HG03558 (cell line): Measurements from ENCODE around the gene ZNF276.

ENCODE experiments used
- ATAC-seq: cut with Tn5 transposase; IDR thresholded peaks from one replicate; pipeline ENCODE4 v1.9.1; 2021; ENCODE audit warnings: moderate number of reproducible peaks; ENCODE audit not compliant: unreplicated experiment; ENCODE audit errors: extremely low read depth

Gene ZNF276

GRCh38 chr16:89711601-89712273, 9.6 kb upstream of the ZNF276 start:
- no peak for ATAC-seq

DNA sequence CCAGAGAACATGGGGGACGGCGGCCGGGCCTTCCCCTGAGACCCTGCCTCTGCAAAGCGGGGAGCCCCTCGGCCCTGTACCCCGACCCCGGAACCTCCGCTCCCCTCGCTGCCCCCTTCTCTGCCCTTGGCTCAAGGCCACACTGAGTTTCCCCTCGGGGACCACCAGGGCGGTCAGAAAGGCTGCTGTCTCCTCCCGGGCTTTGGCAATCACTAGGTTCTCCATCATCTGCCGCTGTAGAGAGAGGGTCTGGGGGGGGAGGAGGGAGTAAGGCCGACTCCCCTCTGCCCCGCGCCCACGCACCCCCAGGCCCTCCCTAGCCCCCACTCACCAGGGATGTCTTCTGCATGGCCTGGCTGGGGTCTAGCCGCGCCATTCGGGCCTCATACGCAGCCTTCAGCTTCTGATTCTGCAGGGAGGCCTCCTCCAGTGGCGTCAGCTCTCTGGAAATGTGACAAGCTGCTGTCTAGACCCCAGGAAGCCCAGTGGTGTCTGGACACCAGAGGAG, 9.0 kb upstream of the ZNF276 start:
- ATAC-seq = no peak

- no peak for ATAC-seq
Observed at GRCh38 chr16:89716493-89716892, 4.8 kb upstream of the ZNF276 start.

DNA sequence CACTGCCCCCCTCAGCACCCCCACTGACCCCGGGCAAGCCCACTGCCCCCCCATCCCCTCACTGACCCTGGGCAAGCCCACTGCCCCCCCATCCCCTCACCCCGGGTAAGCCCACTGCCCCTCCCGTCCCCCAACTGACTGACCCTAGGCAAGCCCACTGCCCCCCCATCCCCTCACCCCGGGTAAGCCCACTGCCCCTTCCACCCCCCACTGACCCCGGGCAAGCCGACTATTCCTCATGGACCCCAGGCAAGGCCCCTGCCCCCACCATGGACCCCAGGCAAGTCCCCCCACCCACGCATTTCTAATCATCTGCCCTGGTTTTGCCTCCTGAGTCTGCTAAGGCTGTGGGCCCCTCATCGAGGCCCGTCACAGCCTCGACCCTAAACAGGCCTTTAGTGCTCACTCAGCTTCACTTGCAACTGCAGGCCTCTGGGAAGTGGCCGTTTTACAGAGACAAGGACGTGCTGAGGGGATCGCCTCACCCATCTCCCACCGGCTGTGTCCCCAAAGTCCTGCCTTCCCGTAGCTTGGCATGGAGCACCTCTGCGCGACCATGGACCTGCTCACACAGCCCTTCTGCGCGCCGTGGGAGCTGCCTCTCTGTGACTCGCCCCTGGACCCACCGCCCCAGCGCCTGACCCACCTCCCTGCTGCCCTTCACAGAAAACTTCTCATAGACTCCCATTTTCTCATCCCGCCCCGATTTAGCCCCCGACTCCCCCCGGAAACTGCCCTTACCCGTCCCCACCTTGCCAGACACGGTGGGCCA, 4.2 kb upstream of the ZNF276 start:
- ATAC-seq = no peak

DNA sequence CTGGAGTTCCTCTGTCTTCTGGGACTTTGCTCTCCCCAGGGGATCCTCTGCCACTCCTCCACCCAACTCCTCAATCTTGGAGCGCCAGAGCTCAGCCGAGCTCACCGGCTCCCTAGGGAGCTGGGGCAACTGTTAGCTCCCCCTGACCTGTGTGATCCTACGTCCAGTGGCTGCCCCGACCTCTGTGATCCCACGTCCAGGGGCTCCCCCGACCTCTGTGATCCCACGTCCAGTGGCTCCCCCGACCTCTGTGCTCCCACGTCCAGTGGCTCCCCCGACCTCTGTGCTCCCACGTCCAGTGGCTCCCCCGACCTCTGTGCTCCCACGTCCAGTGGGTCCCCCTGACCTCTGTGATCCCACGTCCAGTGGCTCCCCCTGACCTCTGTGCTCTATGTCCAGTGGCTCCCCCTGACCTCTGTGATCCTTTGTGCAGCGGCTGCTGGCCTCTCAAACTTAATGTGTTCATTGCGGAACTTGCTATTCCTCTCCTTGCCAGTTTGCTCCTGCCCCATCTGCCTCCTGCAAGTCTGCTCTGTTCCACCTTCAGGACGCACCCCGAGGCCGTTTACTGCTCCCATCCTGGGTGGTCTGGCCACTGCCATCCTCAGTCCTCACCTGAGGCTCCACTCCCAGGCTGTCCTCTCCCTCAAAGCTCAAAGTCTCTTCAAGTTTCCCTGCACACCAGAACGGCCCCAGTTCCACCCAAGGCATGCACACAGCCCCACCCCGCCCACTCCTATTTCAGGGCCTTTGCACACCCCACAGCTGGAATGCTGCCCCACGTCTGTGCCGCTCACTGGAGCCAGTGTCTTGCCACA, 3.4 kb upstream of the ZNF276 start:
- ATAC-seq = no peak

DNA sequence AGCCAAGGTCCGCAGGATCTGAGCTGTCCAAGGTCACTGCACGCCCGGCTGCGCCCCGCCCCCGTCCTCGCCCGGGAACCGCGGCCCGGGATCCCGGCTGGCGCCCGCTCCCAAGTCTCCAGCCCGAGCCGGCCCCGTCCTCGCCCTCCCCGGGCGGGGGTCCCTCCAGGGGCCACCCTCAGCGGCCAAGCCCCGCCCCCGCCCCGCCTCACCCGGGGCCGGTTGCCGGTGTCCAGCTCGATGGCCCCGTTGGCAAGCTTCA, 855 bp upstream of the ZNF276 start:
- ATAC-seq = no peak

DNA sequence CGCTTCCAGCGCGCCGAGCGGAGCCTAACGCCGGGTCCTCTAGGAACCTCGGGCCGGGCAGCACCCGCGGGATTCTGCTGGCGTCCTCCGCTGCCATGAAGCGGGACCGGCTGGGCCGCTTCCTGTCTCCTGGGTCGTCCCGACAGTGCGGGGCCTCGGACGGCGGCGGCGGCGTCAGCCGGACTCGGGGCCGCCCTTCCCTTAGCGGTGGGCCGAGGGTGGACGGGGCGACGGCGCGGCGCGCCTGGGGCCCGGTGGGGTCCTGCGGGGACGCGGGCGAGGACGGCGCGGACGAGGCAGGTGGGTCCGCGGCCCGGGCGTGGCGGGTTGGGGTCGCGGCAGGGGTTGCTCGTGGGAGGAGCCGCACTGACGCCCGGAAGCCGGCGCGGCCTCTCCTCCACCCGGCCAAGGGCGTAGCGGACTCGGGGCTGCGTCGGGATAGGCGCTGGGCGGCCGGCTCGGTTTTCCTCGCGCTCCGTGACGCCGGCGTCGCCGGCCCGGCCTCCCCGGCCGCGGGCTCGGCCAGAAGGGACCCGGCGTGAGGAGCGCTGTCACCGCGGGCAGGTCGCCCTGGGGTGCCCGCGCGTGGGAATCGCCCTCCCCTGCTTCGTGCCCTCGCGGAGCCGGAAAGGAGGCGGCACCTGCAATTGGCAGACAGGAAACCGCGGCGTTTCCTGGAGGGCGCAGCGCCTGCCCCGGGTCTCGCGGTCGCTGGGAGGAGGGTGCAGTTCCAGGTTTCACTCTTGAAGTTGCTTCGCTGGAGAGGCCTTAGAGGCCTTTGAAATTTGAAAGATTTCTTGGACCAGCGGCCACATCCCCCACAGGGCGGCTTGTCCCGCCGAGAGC, 432 bp downstream of the ZNF276 start:
- ATAC-seq = no peak

DNA sequence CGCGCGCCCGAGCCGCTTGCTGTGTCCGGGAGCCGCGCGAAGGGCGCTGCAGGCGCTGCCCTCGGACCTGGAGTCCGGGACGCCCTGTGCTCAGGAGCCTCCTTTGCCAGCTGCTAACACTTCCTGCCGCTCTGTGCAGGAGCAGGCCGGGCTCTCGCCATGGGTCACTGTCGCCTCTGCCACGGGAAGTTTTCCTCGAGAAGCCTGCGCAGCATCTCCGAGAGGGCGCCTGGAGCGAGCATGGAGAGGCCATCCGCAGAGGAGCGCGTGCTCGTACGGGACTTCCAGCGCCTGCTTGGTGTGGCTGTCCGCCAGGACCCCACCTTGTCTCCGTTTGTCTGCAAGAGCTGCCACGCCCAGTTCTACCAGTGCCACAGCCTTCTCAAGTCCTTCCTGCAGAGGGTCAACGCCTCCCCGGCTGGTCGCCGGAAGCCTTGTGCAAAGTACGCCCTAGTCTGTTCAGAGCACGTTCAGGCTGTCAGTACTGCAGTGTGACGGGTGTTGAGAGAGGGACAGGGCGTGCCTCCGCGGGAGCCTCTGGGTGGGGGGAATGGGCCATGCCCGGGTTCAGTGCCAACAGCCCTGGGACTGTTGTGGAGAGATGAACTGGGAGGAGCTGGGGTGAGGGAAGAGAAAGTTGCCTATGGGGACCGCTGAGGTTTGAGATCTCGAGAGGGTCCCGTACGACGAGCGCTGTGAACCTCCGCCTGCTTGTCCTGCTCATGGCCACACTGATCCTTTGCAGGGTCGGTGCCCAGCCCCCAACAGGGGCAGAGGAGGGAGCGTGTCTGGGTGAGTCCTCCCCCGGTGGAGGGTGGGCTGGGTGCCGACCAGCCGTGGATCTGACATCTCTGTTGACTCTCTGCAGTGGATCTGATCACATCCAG, 1.3 kb downstream of the ZNF276 start:
- no peak for ATAC-seq

DNA sequence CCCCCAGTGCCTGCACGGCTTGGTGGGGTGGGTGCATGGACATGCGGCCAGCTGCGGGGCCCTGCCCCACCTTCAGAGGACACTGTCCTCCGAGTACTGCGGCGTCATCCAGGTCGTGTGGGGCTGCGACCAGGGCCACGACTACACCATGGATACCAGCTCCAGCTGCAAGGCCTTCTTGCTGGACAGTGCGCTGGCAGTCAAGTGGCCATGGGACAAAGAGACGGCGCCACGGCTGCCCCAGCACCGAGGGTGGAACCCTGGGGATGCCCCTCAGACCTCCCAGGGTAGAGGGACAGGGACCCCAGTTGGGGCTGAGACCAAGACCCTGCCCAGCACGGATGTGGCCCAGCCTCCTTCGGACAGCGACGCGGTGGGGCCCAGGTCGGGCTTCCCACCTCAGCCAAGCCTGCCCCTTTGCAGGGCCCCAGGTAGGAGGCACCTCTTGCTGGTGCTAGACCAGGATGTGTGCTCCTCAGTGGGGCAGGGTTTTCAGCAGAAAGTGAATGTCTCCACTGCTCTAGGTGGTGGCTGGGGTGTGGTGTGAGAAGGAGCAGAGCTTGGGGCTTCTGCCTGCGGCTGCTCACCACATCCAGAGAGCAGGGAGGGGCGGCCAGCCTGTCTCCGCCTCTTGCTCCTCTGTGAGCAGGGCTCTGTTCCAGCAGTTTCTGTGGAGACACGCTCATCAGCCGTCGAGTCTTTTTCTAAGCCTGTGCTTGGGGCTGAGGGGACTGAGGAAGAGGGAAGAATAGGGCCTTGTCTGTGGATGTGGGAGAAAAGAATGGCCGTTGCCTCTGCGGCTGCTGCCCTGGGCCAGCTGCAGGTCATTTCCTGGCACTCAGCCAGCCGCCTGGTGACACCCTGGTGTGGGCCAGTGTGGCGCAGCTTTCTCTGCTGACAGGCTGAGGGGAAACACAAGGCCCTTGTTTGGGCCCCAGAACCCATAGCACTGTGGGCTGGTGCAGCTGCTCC, 2.2 kb downstream of the ZNF276 start:
- ATAC-seq = no peak

- ATAC-seq = no peak
Observed at GRCh38 chr16:89727406-89728120, 6.2 kb downstream of the ZNF276 start.

- no peak for ATAC-seq
Observed at GRCh38 chr16:89729293-89729692, 8.0 kb downstream of the ZNF276 start.

- ATAC-seq = no peak
Observed at GRCh38 chr16:89729863-89730593, 8.7 kb downstream of the ZNF276 start.

GRCh38 chr16:89730610-89731234, 9.4 kb downstream of the ZNF276 start:
- no peak for ATAC-seq

- no peak for ATAC-seq
Observed at GRCh38 chr16:89732142-89732917, 11.0 kb downstream of the ZNF276 start.

- ATAC-seq = no peak
Observed at GRCh38 chr16:89732918-89733242, 11.5 kb downstream of the ZNF276 start.

DNA sequence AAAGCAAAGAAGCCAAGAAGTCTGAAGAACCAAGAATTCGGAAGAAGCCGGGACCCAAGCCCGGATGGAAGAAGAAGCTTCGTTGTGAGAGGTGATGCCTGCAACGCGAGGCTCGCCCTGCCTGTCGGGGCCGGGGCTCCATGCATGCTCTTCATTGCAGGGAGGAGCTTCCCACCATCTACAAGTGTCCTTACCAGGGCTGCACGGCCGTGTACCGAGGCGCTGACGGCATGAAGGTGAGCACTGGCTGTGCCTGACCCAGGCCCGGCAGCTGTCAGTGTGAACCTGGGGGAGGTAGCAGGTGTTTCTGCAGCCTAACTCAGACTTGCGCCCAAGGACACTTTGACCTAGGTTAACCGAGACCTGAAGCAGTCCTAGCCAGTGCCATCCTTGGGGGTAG, 12.0 kb downstream of the ZNF276 start:
- no peak for ATAC-seq
